ENCODE data around the gene PRPF6.

PRPF6 gene

GRCh38 chr20:64079273-64080012 lies 98.5 kb downstream of the PRPF6 start, which contains the start of gene RGS19:
RGS19 (minus strand) TSS chr20:64079518; CDS start chr20:64076886, 2,632 bp downstream.
- Histone ChIP-seq H4K91ac (ENCODE audit: low read length) (peak within 1 kb of the TSS; percentile 84), H3K23ac (ENCODE audit: low read length in 2 of 2) (peak within 1 kb of the TSS in 1 of 2 experiments; percentile 35), H4K8ac (ENCODE audit: low read length) (peak within 1 kb of the TSS; percentile 73), H3K4me1 (ENCODE audit: control insufficient read depth, insufficient read depth, low read depth, low read length) (peaks cover 46% of the 10 kb centered on the region), H3K9me3 (ENCODE audit: control insufficient read depth, low read length) (no peaks in the 10 kb centered on the region), H3K79me1 (replicated peaks; ENCODE audit: low read length, poor library complexity, severe bottlenecking) (peaks cover 24% of the 10 kb centered on the region), H3K14ac (ENCODE audit: low read length in 2 of 2) (peak within 1 kb of the TSS in 1 of 2 experiments; percentile 44), H3K4me3 (ENCODE audit: insufficient read depth in 1 of 2, low read depth in 1 of 2, low read length in 2 of 2) (peak within 1 kb of the TSS; percentile 76 to 83), H3K27ac (ENCODE audit: low read length, poor library complexity, severe bottlenecking) (peak within 1 kb of the TSS; percentile 5), H3K27me3 (ENCODE audit: control insufficient read depth in 1 of 2, insufficient read depth in 1 of 2, low read length in 2 of 2) (peaks cover 3 to 28% of the 10 kb centered on the region in 2 experiments), H2AFZ (ENCODE audit: low read depth, low read length) (peak within 1 kb of the TSS; percentile 29), H3K4me2 (ENCODE audit: low read length, poor library complexity, severe bottlenecking) (peak within 1 kb of the TSS; percentile 91), H2AK5ac (ENCODE audit: low read length, severe bottlenecking) (no peak within 1 kb of the TSS), H3K36me3 (ENCODE audit: control insufficient read depth in 1 of 2, insufficient read depth in 2 of 2, low read depth in 1 of 2, low read length in 2 of 2) (peaks cover 0 to 24% of the 10 kb centered on the region in 2 experiments), H2BK12ac (ENCODE audit: low read length in 2 of 2) (peak within 1 kb of the TSS; percentile 29 to 43), H3K18ac (ENCODE audit: low read depth in 1 of 2, low read length in 2 of 2) (peak within 1 kb of the TSS; percentile 81 to 95), H2BK15ac (ENCODE audit: low read depth, poor library complexity, severe bottlenecking) (peak within 1 kb of the TSS; percentile 1), H3K9ac (ENCODE audit: low read length) (peak within 1 kb of the TSS; percentile 83), H3K4ac (ENCODE audit: low read depth in 1 of 2, low read length in 2 of 2) (peak within 1 kb of the TSS; percentile 45 to 92), H2BK120ac (ENCODE audit: low read depth, low read length) (peak within 1 kb of the TSS; percentile 88), H2BK5ac (ENCODE audit: low read depth, low read length, poor library complexity, severe bottlenecking) (peak within 1 kb of the TSS; percentile 24)
- WGBS, result 1% methylated on average over 40 of the region's 73 CpGs
- DNase-seq, result no peak

- Histone ChIP-seq H3K18ac (ENCODE audit: low read depth in 1 of 2, low read length in 2 of 2) (peak within 1 kb of the TSS; percentile 81 to 95), H3K14ac (ENCODE audit: low read length in 2 of 2) (peak within 1 kb of the TSS in 1 of 2 experiments; percentile 13), H3K4ac (ENCODE audit: low read depth in 1 of 2, low read length in 2 of 2) (peak within 1 kb of the TSS; percentile 45 to 92), H2BK120ac (ENCODE audit: low read depth, low read length) (peak within 1 kb of the TSS; percentile 88), H2AFZ (ENCODE audit: low read depth, low read length) (peak within 1 kb of the TSS; percentile 29), H3K9me3 (ENCODE audit: control insufficient read depth, low read length) (no peaks in the 10 kb centered on the region), H3K23ac (ENCODE audit: low read length in 2 of 2) (peak within 1 kb of the TSS in 1 of 2 experiments; percentile 35), H2BK5ac (ENCODE audit: low read depth, low read length, poor library complexity, severe bottlenecking) (peak within 1 kb of the TSS; percentile 24), H4K8ac (ENCODE audit: low read length) (peak within 1 kb of the TSS; percentile 73), H3K36me3 (ENCODE audit: control insufficient read depth in 1 of 2, insufficient read depth in 2 of 2, low read depth in 1 of 2, low read length in 2 of 2) (peaks cover 0 to 17% of the 10 kb centered on the region in 2 experiments), H2BK15ac (ENCODE audit: low read depth, poor library complexity, severe bottlenecking) (peak within 1 kb of the TSS; percentile 1), H3K4me3 (ENCODE audit: insufficient read depth in 1 of 2, low read depth in 1 of 2, low read length in 2 of 2) (peak within 1 kb of the TSS; percentile 76 to 83), H3K4me1 (ENCODE audit: control insufficient read depth, insufficient read depth, low read depth, low read length) (peaks cover 50% of the 10 kb centered on the region), H2AK5ac (ENCODE audit: low read length, severe bottlenecking) (no peak within 1 kb of the TSS), H2BK12ac (ENCODE audit: low read length in 2 of 2) (peak within 1 kb of the TSS; percentile 29 to 43), H4K91ac (ENCODE audit: low read length) (peak within 1 kb of the TSS; percentile 84), H3K79me1 (replicated peaks; ENCODE audit: low read length, poor library complexity, severe bottlenecking) (peaks cover 24% of the 10 kb centered on the region), H3K27me3 (ENCODE audit: control insufficient read depth in 1 of 2, insufficient read depth in 1 of 2, low read length in 2 of 2) (peaks cover 11 to 35% of the 10 kb centered on the region in 2 experiments), H3K4me2 (ENCODE audit: low read length, poor library complexity, severe bottlenecking) (peak within 1 kb of the TSS; percentile 91), H3K9ac (ENCODE audit: low read length) (peak within 1 kb of the TSS; percentile 83), H3K27ac (ENCODE audit: low read length, poor library complexity, severe bottlenecking) (peak within 1 kb of the TSS; percentile 5)
- WGBS, result 12% methylated on average over 48 of the region's 62 CpGs
- peak; percentile 56 for DNase-seq
Measured at GRCh38 chr20:64080013-64080812, 99.3 kb downstream of the PRPF6 start, which contains the start of gene OPRL1. OPRL1 (plus strand) TSS chr20:64080082; CDS start chr20:64092721, 12,639 bp downstream.

GRCh38 chr20:64080813-64081623 lies 100.1 kb downstream of the PRPF6 start:
- Histone ChIP-seq H3K79me1 (replicated peaks; ENCODE audit: low read length, poor library complexity, severe bottlenecking) (peaks cover 24% of the 10 kb centered on the region), H3K27me3 (ENCODE audit: control insufficient read depth in 1 of 2, insufficient read depth in 1 of 2, low read length in 2 of 2) (peaks cover 19 to 43% of the 10 kb centered on the region in 2 experiments), H3K9me3 (ENCODE audit: control insufficient read depth, low read length) (no peaks in the 10 kb centered on the region), H3K4me1 (ENCODE audit: control insufficient read depth, insufficient read depth, low read depth, low read length) (peaks cover 50% of the 10 kb centered on the region), H3K23ac (ENCODE audit: low read length in 2 of 2) (no peak overlapping the region), H3K4ac (ENCODE audit: low read depth in 1 of 2, low read length in 2 of 2) (no peak overlapping the region), H3K14ac (ENCODE audit: low read length in 2 of 2) (no peak overlapping the region), H3K36me3 (ENCODE audit: control insufficient read depth in 1 of 2, insufficient read depth in 2 of 2, low read depth in 1 of 2, low read length in 2 of 2) (peaks cover 0 to 11% of the 10 kb centered on the region in 2 experiments), H3K9ac (ENCODE audit: low read length) (no peak overlapping the region), H2AK5ac (ENCODE audit: low read length, severe bottlenecking) (no peak overlapping the region), H4K91ac (ENCODE audit: low read length) (no peak overlapping the region), H4K8ac (ENCODE audit: low read length) (no peak overlapping the region), H2BK5ac (ENCODE audit: low read depth, low read length, poor library complexity, severe bottlenecking) (no peak overlapping the region), H2BK15ac (ENCODE audit: low read depth, poor library complexity, severe bottlenecking) (no peak overlapping the region), H3K18ac (ENCODE audit: low read depth in 1 of 2, low read length in 2 of 2) (no peak overlapping the region), H2BK12ac (ENCODE audit: low read length in 2 of 2) (no peak overlapping the region), H3K4me3 (ENCODE audit: insufficient read depth in 1 of 2, low read depth in 1 of 2, low read length in 2 of 2) (peak overlapping the region in 1 of 2 experiments; percentile 75), H3K27ac (ENCODE audit: low read length, poor library complexity, severe bottlenecking) (no peak overlapping the region), H2AFZ (ENCODE audit: low read depth, low read length) (no peak overlapping the region), H2BK120ac (ENCODE audit: low read depth, low read length) (no peak overlapping the region), H3K4me2 (ENCODE audit: low read length, poor library complexity, severe bottlenecking) (no peak overlapping the region)
- no peak for DNase-seq
- WGBS, result 82% methylated on average over 16 of the region's 17 CpGs

Measured in mesenchymal stem cell (in vitro differentiated cells and primary cell).